Thoracic aorta (tissue), 2 donors: ENCODE results near the gene FGFR2. TPM values are rescaled to one million over a fixed set of nuclear protein-coding genes. Genes with fewer than 3 reads are reported as not detected.

ENCODE experiments used
- ATAC-seq: fragments of 150-250 bp; one replicate; pipeline ENCODE4 v1.8.0; 2017; ENCODE audit warnings: low read depth; ENCODE audit not compliant: insufficient number of reproducible peaks, low FRiP score
- DNase-seq: peaks from one replicate; pipeline ENCODE4 v3.0.0-alpha.2; 2020; ENCODE audit warnings: low spot score
- H3K27ac ChIP-seq, 2 donors: fragments of 200-600 bp; sonication (generic); 1 replicate in 1 of 2; 2 replicates in 1 of 2; pipeline ENCODE4 v1.5.1; 2016; ENCODE audit warnings: mild to moderate bottlenecking in 2 of 2, moderate library complexity in 2 of 2
- H3K27me3 ChIP-seq: fragments of 200-600 bp; sonication (generic); replicated peaks from 2 replicates; pipeline ENCODE4 v1.6.0; 2016; ENCODE audit warnings: mild to moderate bottlenecking; ENCODE audit not compliant: insufficient read depth
- H3K36me3 ChIP-seq: fragments of 200-600 bp; sonication (generic); one replicate; pipeline ENCODE4 v1.5.1; 2016
- H3K4me1 ChIP-seq, 2 donors: fragments of 200-600 bp; sonication (generic); 1 replicate in 1 of 2; 2 replicates in 1 of 2; pipeline versions ENCODE4 v1.5.1 to v1.6.0; 2016; ENCODE audit warnings: low read depth in 2 of 2, mild to moderate bottlenecking in 1 of 2; ENCODE audit not compliant: control insufficient read depth in 1 of 2
- H3K4me3 ChIP-seq: fragments of 200-600 bp; sonication (generic); 2 replicates; pipeline ENCODE4 v1.5.1; 2016; ENCODE audit warnings: mild to moderate bottlenecking
- H3K9me3 ChIP-seq: fragments of 200-600 bp; sonication (generic); 2 replicates; pipeline ENCODE4 v1.5.1; 2016
- total RNA-seq, 2 donors: library from RNA; depleted of rRNA; stranded (reverse); fragments of >200 nt; gene quantifications; one replicate each; pipeline versions ENCODE4 v1.1.0 to v1.2.3, GENCODE V29; 2016
- TF ChIP-seq, protein P1 (sequence below): fragments of 200-600 bp; sonication (generic); IDR thresholded peaks from one replicate; pipeline ENCODE4 v1.5.1; 2019; ENCODE audit warnings: antibody characterized with exemption

Gene FGFR2
- total RNA-seq, 2 donors from 2014 or later = 7.2 to 16.2 TPM

DNA sequence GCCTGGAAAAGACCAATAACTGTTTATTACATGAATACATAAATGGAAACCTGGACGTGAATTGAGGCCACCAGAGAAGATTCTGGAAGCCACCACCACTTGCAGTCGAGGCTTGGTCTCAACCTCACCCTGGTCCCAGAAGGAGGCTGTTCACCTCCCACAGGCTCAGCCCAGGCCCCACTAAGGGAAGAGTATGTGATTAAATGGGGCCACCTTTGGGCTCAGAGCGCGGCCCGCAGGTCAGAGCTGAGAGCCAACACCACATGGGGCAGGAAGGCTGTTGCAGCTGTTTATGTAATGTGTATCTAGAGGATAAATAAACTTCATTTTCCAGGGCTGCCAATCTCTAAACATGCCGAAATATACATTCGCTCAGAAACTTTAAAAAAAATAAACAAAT lies 17.6 kb upstream of the FGFR2 start:
- DNase-seq (no peak), ATAC-seq (no peak)
- Histone ChIP-seq H3K27me3 (no peaks in the 10 kb centered on the region), H3K36me3 (no peaks in the 10 kb centered on the region), H3K4me3 (no peak overlapping the region), H3K27ac (no peak overlapping the region), H3K4me1 (no peaks in the 10 kb centered on the region), H3K9me3 (no peaks in the 10 kb centered on the region)
- TF ChIP-seq, protein P1, sequence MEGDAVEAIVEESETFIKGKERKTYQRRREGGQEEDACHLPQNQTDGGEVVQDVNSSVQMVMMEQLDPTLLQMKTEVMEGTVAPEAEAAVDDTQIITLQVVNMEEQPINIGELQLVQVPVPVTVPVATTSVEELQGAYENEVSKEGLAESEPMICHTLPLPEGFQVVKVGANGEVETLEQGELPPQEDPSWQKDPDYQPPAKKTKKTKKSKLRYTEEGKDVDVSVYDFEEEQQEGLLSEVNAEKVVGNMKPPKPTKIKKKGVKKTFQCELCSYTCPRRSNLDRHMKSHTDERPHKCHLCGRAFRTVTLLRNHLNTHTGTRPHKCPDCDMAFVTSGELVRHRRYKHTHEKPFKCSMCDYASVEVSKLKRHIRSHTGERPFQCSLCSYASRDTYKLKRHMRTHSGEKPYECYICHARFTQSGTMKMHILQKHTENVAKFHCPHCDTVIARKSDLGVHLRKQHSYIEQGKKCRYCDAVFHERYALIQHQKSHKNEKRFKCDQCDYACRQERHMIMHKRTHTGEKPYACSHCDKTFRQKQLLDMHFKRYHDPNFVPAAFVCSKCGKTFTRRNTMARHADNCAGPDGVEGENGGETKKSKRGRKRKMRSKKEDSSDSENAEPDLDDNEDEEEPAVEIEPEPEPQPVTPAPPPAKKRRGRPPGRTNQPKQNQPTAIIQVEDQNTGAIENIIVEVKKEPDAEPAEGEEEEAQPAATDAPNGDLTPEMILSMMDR = no peak

DNA sequence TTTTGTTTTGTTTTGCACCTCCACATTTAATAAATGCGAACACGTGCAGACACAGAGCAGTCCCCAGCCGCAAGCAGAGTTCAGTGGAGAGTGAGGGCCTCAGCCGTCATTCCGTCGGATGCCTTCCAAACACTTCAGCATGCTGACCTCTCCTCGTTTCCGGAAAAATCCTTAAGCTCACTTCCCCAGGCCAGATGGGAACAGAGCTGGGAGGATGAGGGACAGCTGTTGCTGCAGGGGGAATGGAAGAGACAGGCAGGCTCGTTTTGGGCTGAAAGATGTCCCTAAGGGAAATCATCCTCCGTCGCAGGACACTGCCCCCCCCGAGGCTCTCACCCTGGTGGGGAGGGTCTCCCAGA lies 17.2 kb upstream of the FGFR2 start:
- Histone ChIP-seq H3K27me3 (no peaks in the 10 kb centered on the region), H3K36me3 (no peaks in the 10 kb centered on the region), H3K4me3 (no peak overlapping the region), H3K4me1 (no peaks in the 10 kb centered on the region), H3K27ac (no peak overlapping the region), H3K9me3 (no peaks in the 10 kb centered on the region)
- DNase-seq (no peak), ATAC-seq (no peak)
- TF ChIP-seq, protein P1 = no peak

DNA sequence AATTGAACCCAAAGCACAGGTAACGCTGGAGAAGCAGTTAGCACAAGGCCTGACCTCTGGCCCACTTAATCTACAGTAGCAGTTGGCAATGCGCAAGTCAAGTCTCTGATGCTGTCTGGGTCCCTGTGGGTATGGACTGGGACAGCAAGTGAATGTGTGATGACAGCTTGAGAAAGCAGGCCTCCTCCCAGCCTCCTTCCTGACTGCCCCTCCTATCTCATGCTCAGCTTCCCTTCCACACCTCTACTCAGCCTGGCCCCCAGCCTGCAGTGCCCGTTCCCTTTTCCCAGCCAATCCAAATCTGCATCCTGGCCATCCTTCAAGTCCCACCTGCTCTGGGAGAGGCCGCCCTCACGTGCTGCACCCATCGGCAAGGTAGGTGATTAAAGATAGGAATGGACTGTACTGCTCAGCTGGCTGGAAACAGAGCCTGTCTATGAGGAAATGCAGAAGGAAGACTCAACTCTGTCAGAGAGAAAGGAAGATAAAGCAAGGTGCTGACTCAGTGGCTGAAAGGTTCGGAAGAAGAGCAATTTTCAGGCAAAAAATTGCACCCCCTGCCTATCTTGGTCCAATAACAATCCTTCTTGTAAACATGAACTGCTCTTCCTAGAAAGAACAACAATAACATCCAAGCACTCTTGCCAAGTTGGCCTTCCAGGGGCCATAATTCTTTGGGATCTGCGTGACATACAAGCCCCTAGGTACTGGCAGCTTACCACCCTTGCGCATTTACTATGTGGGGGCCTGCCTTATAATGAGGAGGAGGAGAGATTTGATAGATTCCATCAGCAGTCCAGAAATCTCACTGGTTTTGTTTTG lies 16.6 kb upstream of the FGFR2 start:
- Histone ChIP-seq H3K4me3 (no peak overlapping the region), H3K27me3 (no peaks in the 10 kb centered on the region), H3K4me1 (no peaks in the 10 kb centered on the region), H3K36me3 (no peaks in the 10 kb centered on the region), H3K27ac (no peak overlapping the region), H3K9me3 (no peaks in the 10 kb centered on the region)
- no peak for ATAC-seq
- DNase-seq = no peak
- TF ChIP-seq, protein P1 = no peak

DNA sequence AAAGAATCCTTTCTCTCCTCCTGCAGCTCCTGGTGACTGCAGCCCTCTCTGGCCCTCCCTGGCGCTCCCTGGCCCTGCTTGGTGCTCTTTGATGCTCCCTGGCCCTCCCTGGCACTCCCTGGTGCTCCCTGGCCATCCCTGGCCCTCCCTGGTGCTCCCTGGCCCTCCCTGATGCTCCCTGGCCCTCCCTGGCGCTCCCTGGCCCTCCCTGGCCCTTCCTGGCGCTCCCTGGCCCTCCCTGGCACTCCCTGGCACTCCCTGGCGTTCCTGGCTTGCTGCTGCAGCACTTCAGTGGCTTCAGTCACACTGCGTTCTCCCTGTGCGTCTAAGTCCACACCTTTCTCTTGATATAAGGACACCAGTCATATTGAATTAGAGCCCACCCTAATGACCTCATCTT lies 15.2 kb upstream of the FGFR2 start:
- Histone ChIP-seq H3K9me3 (no peaks in the 10 kb centered on the region), H3K4me3 (no peak overlapping the region), H3K27me3 (no peaks in the 10 kb centered on the region), H3K36me3 (no peaks in the 10 kb centered on the region), H3K4me1 (no peaks in the 10 kb centered on the region), H3K27ac (no peak overlapping the region)
- DNase-seq = no peak
- ATAC-seq = no peak
- TF ChIP-seq, protein P1 = no peak

DNA sequence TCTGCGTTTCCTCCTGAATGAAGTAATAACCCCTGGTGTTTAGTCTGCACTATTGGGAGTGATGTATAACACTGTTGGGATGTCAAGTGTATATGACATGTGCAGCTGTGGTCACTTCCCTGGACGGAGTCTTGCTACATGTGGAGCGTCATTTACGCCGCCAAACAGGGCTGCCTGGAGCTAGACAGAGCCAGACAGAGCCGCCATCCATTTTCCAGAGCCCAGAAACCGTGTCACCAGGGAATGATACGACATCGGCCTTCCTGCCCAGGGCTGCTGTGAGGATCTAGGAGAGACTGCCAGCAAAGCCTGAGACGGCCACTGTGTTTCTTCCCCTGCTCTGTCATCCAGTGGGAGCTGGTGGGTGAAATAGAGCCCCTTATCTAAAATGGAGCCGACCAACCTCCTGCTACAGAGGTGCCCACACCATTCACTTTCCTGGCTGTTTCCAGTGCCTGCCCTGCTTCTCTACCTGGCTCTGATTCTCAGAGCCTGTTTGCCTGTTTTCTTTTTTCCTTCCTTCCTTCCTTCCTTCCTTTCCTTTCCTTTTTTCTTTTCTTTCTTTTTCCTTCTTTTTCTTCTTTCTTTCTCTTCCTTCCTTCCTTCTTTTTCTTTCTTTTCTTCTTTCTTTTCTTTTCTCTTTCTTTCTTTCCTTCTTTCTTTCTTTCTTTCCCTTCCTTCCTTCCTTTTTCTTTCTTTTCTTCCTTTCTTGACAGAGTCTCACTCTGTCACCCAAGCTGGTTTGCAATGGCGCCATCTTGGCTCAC lies 13.3 kb upstream of the FGFR2 start:
- TF ChIP-seq, protein P1 = no peak

More for the DNA sequence above, 13.3 kb upstream of the FGFR2 start:
- Histone ChIP-seq H3K27ac (no peak overlapping the region), H3K36me3 (no peaks in the 10 kb centered on the region), H3K9me3 (no peaks in the 10 kb centered on the region), H3K4me3 (no peak overlapping the region), H3K27me3 (no peaks in the 10 kb centered on the region), H3K4me1 (no peaks in the 10 kb centered on the region)
- DNase-seq (no peak), ATAC-seq (no peak)
